Lower leg skin (tissue), 4 donors: Measurements from ENCODE around the gene RUSF1. TPM values are rescaled to one million over a fixed set of nuclear protein-coding genes. Genes with fewer than 3 reads are reported as not detected.
"Not testable (repeated sequence)": the region's sequence is repeated elsewhere in the genome, so short reads cannot be mapped to it uniquely, and the experiment has no call there.

ENCODE experiments used
- DNase-seq, 2 donors: peaks; one replicate each; pipeline ENCODE4 v3.0.0-alpha.2; 2019; ENCODE audit warnings: low spot score in 2 of 2
- H3K4me3 ChIP-seq: fragments of 200-600 bp; sonication (generic); 2 replicates; pipeline ENCODE4 v1.5.1; 2017; ENCODE audit warnings: mild to moderate bottlenecking, low read depth; ENCODE audit not compliant: poor library complexity, severe bottlenecking
- POLR2A ChIP-seq, 2 donors: fragments of 450-650 bp; IDR thresholded peaks; one replicate each; pipeline ENCODE4 v1.6.1; 2016 to 2017; ENCODE audit warnings: antibody characterized with exemption in 2 of 2, mild to moderate bottlenecking in 1 of 2, moderate library complexity in 1 of 2
- WGBS, 2 donors: methylation state at CpG; one replicate each; pipeline ENCODE4 v1.1.5; 2018; 5-methylcytosine and 5-hydroxymethylcytosine counted together
- intact Hi-C: fragments of 100-400 bp; cut with DNase I; formaldehyde crosslinking; loops from one replicate; pipeline ENCODE4 v1.15.0; 2023; ENCODE audit warnings: low total_unique reads
- total RNA-seq, 4 donors: library from RNA; depleted of rRNA; stranded (reverse); fragments of >200 nt; gene quantifications; one replicate each; pipeline ENCODE4 v1.1.0, GENCODE V29; 2016
- TF ChIP-seq, protein P1 (sequence below), 3 donors: fragments of 450-650 bp; IDR thresholded peaks; one replicate each; pipeline ENCODE4 v1.5.1; 2016; ENCODE audit warnings: antibody characterized with exemption in 3 of 3, mild to moderate bottlenecking in 3 of 3, moderate library complexity in 2 of 3

RUSF1 gene
- total RNA-seq, 4 donors from 2014 or later, result 50.5 to 56.4 (median 52.7) TPM

- TF ChIP-seq POLR2A (IDR thresholded peaks at IDR 0.05), result no peak
- TF ChIP-seq, protein P1, sequence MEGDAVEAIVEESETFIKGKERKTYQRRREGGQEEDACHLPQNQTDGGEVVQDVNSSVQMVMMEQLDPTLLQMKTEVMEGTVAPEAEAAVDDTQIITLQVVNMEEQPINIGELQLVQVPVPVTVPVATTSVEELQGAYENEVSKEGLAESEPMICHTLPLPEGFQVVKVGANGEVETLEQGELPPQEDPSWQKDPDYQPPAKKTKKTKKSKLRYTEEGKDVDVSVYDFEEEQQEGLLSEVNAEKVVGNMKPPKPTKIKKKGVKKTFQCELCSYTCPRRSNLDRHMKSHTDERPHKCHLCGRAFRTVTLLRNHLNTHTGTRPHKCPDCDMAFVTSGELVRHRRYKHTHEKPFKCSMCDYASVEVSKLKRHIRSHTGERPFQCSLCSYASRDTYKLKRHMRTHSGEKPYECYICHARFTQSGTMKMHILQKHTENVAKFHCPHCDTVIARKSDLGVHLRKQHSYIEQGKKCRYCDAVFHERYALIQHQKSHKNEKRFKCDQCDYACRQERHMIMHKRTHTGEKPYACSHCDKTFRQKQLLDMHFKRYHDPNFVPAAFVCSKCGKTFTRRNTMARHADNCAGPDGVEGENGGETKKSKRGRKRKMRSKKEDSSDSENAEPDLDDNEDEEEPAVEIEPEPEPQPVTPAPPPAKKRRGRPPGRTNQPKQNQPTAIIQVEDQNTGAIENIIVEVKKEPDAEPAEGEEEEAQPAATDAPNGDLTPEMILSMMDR (IDR thresholded peaks at IDR 0.05), result no peak
- peak in 1 of 2 donors; percentile 31 for DNase-seq
- 0% methylated on average over 18 to 35 of the region's 60 CpGs for WGBS, 2 donors
- H3K4me3 ChIP-seq, result peak overlapping the region; percentile 28
- intact Hi-C loops, result no loop called here
These were observed 20.3 kb downstream of the RUSF1 start for GRCh38 chr16:31487720-31488467.

DNA sequence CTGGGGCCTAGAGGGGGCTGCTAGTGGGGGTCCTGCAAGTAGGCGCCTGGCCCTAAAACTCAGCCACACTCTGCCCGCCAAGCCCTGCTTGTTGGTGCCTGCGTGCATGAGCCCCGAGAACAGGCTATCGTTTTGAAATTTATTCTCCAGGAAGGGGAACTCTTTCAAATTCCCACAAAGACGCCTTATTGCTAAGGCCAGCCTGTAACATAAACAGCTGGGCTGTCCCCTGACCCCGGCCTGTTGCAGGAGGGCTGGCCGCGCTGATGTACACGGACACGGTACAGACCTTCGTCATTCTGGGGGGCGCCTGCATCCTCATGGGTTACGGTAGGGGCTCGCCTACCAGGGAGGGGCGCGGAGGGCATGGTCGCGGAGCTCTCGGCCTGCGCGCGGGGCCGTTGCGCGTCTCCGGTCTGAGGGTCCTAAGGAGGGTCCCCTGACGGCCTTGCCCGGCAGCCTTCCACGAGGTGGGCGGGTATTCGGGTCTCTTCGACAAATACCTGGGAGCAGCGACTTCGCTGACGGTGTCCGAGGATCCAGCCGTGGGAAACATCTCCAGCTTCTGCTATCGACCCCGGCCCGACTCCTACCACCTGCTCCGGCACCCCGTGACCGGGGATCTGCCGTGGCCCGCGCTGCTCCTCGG lies 21.0 kb downstream of the RUSF1 start:
- TF ChIP-seq POLR2A (IDR thresholded peaks at IDR 0.05), result no peak

GRCh38 chr16:31486045-31486444 lies 22.1 kb downstream of the RUSF1 start:
- 99 to 100% methylated on average over 5 of the region's 5 CpGs for WGBS, 2 donors
- intact Hi-C loops, result no loop called here
- DNase-seq, result no peak
- no peak overlapping the region for H3K4me3 ChIP-seq
- TF ChIP-seq, protein P1 (IDR thresholded peaks at IDR 0.05), result no peak
- no peak for TF ChIP-seq POLR2A (IDR thresholded peaks at IDR 0.05)

More for the DNA sequence above, 21.0 kb downstream of the RUSF1 start:
- peak overlapping the region; percentile 28 for H3K4me3 ChIP-seq
- no peak for DNase-seq
- 8 to 13% methylated on average over 26 to 27 of the region's 48 CpGs for WGBS, 2 donors
- intact Hi-C loops, result no loop called here

GRCh38 chr16:31485571-31485970 lies 22.6 kb downstream of the RUSF1 start:
- DNase-seq, result no peak
- H3K4me3 ChIP-seq, result no peak overlapping the region
- intact Hi-C loops, result no loop called here
- TF ChIP-seq POLR2A (IDR thresholded peaks at IDR 0.05), result no peak
- TF ChIP-seq, protein P1 (IDR thresholded peaks at IDR 0.05), result no peak
- 92 to 93% methylated on average over 14 to 17 of the region's 17 CpGs for WGBS, 2 donors

GRCh38 chr16:31484491-31485171 lies 23.6 kb downstream of the RUSF1 start:
- intact Hi-C loops, result no loop called here
- 48 to 55% methylated on average over 14 of the region's 14 CpGs for WGBS, 2 donors
- no peak for DNase-seq
- H3K4me3 ChIP-seq, result no peak overlapping the region
- TF ChIP-seq, protein P1 (IDR thresholded peaks at IDR 0.05), result no peak
- TF ChIP-seq POLR2A (IDR thresholded peaks at IDR 0.05), result no peak

GRCh38 chr16:31484048-31484447 lies 24.1 kb downstream of the RUSF1 start:
- intact Hi-C loops, H3K4me3 ChIP-seq, DNase-seq: not testable (repeated sequence)
- 94% methylated on average over 4 of the region's 4 CpGs for WGBS, 2 donors
